HL-60/S4 (cell line): ENCODE results near the gene PTPRJ.

Source experiments
- in situ Hi-C: fragments of 300-500 bp; cut with MboI; formaldehyde crosslinking; loops from 2 replicates; pipeline ENCODE4 v1.14.3; 2022; ENCODE audit warnings: low sequenced_read_pairs

Gene PTPRJ

DNA sequence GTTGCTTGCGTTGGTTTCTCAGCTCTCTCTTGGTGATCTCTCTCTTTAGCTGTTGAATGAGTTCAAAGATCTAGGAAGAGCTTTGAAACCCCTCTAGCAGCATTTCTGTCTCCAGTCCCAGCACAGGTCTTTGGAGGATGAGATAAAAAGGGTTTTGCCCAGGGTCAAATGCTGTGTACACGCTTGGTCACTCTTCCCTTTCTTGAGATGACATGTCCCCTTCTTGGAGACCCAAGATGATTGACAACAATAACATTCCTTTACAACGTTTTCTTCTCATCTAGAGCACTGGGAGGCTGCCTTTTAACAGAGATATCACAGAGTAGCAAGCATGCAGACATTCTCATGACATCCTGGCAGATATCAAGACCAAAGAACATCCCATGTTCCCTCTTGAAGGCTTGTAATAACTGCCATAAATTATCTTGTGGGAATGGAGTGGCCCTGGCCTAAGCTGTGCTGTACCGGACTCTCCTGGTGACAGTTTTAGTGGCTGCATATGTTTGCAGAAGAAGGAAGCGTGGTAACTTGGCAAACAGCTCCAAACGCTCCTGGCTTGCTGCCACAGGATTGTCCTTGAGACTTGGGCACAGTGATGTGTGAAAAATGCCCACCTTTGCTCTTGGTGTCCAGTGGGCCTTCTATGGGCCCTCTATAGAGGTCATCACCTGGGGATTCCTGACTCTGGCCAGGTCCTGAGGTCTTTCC is 107.8 kb downstream of the PTPRJ start:
- in situ Hi-C loops: no loop called here

DNA sequence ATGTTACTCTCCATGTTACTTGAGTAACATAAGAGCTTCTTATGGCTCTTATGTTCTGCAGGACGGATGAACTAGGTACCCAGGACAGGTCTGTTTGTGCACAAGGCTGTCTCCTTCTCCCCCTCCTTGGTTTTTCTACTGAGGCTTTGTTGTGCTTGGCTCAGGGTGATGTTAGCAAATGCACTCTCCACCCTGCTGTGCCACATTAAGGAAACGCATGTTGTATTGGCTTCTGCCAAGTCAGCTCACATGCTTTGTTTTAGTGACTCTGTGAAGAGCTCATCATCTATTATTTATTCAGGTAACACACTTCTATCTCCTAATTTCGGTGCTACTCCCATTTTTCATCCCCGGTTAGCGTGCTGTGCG is 108.3 kb downstream of the PTPRJ start:
- in situ Hi-C loops: no loop called here

DNA sequence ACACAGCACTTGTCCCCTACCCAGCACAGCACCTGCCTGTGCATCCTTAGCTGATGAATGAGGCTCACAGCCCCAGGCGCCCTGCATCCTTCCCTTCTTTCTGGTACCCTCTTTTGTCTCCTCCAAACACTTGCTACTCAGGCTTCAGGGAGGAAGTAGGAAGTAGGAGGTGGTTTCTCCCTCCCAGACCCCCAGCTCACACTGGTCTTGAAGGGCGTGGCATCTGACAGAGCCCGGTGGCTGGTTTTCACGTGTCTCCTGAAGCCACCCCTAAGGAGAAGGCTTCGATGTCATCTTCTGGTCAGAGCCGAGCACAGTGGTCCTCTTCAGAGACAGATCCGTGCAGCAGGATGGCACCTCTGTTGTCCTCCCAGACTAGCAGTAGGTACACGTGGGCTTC is 109.8 kb downstream of the PTPRJ start:
- in situ Hi-C loops: no loop called here

DNA sequence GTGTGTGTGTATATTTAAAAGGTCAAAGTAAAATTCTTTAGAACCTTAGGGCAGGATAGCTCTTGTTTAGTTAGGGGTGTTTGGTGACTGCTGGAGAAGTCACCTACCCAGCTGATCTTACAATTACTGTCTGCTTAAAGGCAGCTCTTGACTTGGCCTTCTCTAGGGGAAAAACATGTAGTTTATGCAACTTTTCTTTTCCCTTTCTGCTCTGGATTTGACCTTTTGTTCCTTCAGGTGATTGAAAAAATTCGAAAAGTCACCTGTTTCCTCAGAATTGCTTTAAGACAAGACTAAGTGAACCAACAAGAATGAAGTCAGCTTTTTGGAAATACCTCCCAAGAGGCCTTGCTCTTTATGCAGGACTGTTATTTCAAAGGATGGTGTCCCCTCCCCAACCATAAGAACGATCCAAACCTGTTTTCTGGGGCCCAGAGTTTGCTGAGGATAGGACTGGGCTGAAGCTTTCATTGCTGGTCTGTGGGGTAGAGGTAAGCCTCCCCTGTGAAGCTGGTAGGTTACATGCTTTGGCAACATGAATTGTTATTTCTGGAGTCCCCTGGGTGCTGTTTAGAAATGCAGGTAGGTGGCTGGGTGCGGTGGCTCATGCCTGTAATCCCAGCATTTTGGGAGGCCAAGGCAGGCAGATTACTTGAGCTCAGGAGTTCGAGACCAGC is 111.2 kb downstream of the PTPRJ start:
- in situ Hi-C loops: no loop called here

DNA sequence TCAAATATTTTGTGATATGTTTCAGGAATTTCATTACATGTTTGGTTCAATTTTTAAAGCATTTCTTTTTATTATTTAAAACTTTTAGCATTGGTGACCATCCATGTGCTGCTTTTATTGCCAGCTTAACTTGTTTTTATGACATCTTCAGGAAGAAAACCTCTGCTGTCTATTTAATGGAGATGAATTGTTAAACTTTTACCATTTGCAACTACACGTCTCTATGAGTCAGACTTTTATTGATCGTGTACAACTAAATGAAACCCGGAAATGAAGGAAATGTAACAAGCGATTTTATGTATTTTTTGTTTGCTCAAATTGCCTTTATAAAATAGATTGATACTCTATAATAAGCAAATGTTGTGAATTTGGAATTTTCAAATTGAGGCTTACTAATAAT is 113.0 kb downstream of the PTPRJ start:
- in situ Hi-C loops: no loop called here

DNA sequence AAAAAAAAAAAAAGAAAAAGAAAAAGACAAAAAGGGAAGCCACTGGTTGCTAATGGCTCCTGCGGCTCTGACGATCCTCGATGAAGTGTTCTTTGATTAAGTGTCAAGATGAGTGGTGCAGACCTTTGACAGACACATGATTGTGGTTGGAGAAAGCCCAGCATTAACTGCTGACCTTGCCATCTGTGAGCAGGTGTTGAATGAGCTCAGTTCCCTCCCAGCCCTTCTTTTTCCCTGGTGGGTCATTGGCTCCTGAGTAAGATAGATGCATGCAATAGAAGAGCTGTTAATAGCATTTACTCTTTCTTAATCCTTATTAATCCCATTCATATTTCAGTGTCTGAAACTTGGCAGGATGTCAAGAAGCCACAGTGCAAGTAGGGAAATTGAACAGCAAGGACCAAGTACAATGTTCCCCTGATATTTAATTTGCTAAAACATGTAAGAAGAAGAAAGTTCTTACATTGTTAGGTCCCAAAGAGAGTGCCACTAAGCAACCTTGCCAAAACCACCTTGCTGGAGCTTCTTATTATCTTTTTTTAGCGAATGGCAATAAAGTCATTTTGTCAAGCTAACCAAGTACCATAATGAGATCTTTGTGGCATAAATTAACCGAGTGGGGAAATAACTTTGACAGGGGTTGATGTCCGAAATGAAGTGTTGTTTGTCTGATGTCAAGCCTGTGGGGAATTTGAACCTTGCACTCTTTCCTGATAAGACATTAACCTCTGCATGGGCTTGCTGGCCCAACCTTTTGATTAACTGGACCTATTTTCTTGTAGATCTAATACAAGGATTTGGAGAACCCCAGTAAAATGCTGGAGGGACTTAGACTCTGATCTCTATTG is 113.7 kb downstream of the PTPRJ start:
- in situ Hi-C loops: no loop called here

GRCh38 chr11:48094643-48095339 is 114.4 kb downstream of the PTPRJ start:
- in situ Hi-C loops: no loop called here

DNA sequence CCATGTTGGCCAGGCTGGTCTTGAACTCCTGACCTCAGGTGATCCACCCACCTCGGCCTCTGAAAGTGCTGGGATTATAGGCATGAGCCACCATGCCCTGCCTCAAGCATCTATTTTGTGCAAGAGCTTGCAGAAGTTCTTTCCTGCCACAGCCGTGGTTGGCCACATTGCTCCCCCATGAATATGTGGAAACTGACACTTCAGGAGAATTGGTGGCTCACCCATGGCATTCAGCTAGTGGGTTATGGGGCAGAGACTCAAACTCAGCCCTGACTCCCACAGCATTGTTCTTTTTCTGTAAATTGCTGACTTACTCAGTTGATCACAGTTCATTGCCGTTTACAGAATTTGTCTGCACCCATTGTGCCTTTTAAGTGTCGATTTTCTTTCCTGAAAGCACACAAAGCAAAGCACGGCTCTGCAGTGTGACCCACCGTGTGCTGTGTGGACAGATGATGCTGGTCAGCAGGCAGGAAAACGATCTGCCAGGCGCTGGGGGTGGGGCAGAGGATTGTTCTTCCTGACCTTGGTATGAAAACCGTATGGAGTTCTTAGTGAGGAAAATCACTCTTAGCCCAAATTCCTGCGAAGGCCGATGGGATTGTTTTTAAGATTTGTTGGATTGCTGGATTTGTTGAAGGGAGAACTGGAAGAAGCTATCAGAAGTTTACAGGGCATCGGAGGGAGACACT is 115.6 kb downstream of the PTPRJ start:
- in situ Hi-C loops: no loop called here

- in situ Hi-C loops: no loop called here
These were observed 116.5 kb downstream of the PTPRJ start for GRCh38 chr11:48096588-48097525.

DNA sequence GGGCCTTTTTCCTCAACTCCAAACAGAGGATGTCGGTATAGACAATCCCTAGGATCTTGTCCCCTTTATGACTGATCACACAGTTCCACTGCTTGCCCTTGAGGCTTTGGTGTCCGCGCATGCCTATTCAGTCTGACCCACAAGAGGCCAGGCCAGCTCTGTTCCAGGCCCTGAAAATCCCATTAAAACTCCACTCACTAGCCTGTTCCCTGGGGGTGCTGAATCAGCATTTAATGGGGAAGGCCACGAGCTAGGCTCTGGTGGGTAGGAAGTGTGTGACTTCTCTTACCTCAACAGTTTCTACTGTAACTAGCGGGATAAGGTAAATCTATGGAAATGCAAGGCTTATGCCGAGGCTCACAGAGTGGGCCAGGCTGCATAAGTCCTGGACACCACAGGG is 117.7 kb downstream of the PTPRJ start:
- in situ Hi-C loops: no loop called here

GRCh38 chr11:48099916-48100446 is 119.6 kb downstream of the PTPRJ start:
- in situ Hi-C loops: loop anchor here (10.0 kb wide), 1 partner anchor 135 kb away; no protein-coding TSS in a partner anchor

- in situ Hi-C loops: loop anchor here (10.0 kb wide), 1 partner anchor 136 kb away; no protein-coding TSS in a partner anchor
These were observed 120.8 kb downstream of the PTPRJ start for GRCh38 chr11:48101044-48101733.

DNA sequence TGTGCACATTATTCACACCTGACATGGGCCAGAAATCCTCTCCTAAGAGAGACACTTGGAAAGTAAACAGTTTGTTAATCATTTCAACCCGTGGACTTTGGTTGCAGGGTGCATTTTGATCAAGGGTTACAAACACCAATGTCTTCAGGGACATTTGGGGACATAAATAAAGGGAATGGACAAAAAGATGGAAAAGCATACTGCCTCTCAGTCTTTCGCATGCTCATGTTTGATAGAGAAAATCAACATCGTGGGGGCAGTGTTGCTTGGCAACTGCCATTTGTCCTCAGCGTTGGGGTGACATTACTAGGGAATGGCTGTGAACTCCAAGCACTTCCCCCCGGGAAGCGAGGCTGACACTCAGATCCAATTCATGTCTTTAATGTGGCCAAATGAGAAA is 121.6 kb downstream of the PTPRJ start:
- in situ Hi-C loops: loop anchor here (10.0 kb wide), 1 partner anchor 137 kb away; no protein-coding TSS in a partner anchor

GRCh38 chr11:48103621-48104567 is 123.5 kb downstream of the PTPRJ start:
- in situ Hi-C loops: loop anchor here (10.0 kb wide), 1 partner anchor 139 kb away; no protein-coding TSS in a partner anchor

- in situ Hi-C loops: loop anchor here (10.0 kb wide), 1 partner anchor 140 kb away; no protein-coding TSS in a partner anchor
These were observed 124.2 kb downstream of the PTPRJ start for GRCh38 chr11:48104568-48104924.

GRCh38 chr11:48105096-48105990 is 125.0 kb downstream of the PTPRJ start:
- in situ Hi-C loops: loop anchor here (10.0 kb wide), 1 partner anchor 141 kb away; no protein-coding TSS in a partner anchor
